GM08714 (cell line): ENCODE data around the gene WFIKKN1.

Experiments used
- H3K4me3 ChIP-seq: fragments of 200-500 bp; sonication (Bioruptor generic); 2 replicates; pipeline ENCODE4 v1.5.1; 2014; ENCODE audit warnings: mild to moderate bottlenecking, low read length, inconsistent platforms
- ZNF274 ChIP-seq: IDR thresholded peaks from 2 replicates; pipeline ENCODE4 v1.6.1; 2012; ENCODE audit warnings: mild to moderate bottlenecking, low read depth, low read length

The WFIKKN1 gene

DNA sequence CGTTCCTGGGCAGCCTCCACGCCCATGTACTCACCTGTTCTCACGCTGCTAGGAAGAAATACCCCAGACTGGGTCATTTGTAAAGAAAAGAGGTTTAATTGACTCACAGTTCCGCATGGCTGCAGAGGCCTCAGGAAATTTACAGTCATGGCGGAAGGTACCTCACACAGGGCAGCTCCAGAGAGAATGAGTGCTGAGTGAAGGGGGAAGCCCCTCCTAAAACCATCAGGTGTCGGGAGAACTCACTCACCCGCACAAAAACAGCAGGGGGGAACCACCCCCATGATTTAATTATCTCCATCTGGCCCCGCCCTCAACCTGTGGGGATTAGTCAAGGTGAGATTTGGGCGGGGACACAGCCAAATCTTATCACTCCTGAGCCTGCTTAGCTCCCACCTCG lies 22.8 kb upstream of the WFIKKN1 start:
- H3K4me3 ChIP-seq, result no peak overlapping the region
- no peak for TF ChIP-seq ZNF274

DNA sequence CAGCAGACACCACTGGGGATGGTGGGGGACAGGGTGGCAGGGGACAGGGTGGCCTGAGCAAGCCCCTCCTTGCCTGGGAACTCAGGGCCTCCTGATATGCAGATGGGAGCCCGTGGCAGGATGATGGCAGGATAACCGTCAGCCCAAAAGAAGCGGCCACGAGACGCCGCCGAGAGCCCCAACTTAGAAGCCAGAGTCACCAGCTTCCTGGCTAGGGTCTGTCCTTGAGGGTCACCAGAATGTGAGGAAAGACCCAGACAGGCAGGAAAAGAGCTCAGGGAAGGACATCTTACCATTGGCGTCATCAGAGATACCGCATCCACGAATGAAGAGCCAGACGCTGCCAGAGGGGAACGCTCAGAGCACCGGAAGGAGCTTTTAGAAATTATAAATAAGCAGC lies 21.5 kb upstream of the WFIKKN1 start:
- no peak for TF ChIP-seq ZNF274
- H3K4me3 ChIP-seq, result no peak overlapping the region

GRCh38 chr16:609984-610383 lies 20.8 kb upstream of the WFIKKN1 start:
- TF ChIP-seq ZNF274, result no peak

DNA sequence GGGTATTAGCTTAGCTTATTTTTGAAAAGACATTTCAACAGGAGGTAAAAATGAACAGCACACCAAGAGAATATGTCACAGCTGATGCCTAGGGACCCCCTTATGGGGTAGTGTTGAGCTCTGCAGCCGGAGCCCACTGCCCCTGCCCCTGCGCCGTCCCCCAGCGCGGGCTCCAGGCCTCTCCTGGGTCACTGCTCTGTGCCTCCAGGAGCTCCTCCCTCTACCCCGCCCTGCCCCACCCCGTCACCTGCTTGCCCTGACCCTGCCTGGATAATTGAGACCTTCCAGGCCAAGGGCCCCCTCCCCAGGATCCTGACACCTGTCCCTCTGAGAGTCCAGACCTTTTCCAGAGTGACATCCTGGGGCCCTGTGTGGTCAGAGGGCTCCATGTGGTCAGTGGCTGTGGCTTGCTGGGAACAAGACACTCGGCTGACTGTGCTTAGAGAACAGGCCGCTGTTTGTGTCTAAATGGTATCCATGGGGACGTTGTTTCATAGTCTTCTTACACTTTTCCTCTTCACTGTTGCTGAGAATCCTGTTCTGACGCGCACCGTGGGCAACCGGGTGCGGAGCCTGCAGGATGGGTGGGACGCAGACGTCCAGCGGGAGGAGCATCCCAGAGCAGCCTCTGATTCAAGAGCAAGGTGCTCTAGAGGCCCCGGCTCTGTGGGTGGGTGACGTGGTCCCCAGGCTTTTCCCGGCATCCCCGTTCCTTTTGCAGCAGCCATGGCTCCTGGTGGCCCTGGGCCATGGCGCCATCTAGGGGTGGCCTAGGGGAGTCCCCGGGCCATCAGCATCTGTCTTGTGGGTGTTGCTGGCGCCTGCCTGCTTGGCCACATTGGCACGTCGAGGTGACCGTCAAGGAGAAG lies 20.0 kb upstream of the WFIKKN1 start:
- H3K4me3 ChIP-seq, result no peak overlapping the region
- TF ChIP-seq ZNF274, result no peak

More at GRCh38 chr16:609984-610383, 20.8 kb upstream of the WFIKKN1 start:
- no peak overlapping the region for H3K4me3 ChIP-seq

DNA sequence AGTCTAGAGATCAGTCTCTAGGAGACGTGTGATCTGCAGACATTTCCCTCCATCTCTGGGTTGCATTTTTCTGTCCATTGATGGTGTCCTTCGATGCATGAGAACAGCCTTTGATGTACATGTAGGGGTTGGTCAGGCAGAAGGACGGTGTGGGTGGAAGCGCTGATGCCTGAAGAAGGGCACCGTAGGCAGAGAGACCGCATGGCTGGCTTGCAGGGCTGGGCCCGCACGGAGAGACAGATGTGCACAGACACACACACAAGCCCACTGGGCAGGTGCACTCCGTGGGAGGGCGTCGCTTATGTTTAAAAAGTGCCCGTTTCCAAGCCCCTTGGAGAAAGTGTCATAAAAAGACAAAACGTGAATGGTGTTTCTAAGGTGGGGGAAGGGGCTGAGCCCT lies 15.7 kb upstream of the WFIKKN1 start:
- no peak overlapping the region for H3K4me3 ChIP-seq
- no peak for TF ChIP-seq ZNF274

DNA sequence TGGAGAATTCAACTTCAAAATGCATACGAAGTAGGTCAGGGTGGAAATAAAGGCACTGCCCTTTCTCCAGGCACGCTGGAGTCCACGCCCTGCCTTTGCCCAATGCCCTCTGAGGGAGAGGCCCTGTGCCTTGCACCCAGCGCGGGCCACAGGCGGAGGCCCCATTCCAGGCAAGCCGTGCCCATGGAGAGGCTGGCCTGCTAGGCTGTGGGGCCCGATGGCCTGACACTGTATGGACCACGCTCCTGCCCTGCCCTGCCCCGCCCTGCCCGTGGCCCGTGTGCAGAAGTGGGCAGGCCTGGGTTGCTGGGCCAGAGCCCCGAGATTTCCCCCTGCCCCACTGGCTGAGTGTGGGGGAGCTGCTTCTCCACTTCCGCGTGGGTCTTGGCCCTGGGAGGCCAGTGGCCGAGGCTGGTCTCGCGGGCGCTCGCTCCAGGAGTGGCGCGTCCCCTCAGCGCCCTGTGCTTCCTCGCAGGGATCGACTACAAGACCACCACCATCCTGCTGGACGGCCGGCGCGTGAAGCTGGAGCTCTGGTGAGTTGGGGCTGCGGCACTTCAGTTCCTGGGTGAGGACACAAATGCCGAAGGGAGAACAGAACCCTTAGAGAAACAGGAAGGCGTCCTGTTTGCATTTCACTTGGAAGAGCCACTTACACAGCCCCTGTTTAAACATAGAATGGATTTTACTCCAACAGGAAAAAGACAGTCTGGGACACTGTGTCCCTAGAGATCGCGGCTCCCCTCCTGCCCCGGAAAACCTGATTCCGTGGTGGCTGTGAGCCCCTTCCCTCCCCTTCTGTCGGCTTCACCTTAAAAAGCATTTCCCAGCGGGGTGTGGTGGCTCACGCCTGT lies 13.8 kb upstream of the WFIKKN1 start:
- no peak overlapping the region for H3K4me3 ChIP-seq
- TF ChIP-seq ZNF274, result no peak

- no peak overlapping the region for H3K4me3 ChIP-seq
- no peak for TF ChIP-seq ZNF274
Observed at GRCh38 chr16:617855-618254, 12.9 kb upstream of the WFIKKN1 start.

- no peak for TF ChIP-seq ZNF274
- H3K4me3 ChIP-seq, result no peak overlapping the region
Observed at GRCh38 chr16:619476-620100, 11.2 kb upstream of the WFIKKN1 start.

DNA sequence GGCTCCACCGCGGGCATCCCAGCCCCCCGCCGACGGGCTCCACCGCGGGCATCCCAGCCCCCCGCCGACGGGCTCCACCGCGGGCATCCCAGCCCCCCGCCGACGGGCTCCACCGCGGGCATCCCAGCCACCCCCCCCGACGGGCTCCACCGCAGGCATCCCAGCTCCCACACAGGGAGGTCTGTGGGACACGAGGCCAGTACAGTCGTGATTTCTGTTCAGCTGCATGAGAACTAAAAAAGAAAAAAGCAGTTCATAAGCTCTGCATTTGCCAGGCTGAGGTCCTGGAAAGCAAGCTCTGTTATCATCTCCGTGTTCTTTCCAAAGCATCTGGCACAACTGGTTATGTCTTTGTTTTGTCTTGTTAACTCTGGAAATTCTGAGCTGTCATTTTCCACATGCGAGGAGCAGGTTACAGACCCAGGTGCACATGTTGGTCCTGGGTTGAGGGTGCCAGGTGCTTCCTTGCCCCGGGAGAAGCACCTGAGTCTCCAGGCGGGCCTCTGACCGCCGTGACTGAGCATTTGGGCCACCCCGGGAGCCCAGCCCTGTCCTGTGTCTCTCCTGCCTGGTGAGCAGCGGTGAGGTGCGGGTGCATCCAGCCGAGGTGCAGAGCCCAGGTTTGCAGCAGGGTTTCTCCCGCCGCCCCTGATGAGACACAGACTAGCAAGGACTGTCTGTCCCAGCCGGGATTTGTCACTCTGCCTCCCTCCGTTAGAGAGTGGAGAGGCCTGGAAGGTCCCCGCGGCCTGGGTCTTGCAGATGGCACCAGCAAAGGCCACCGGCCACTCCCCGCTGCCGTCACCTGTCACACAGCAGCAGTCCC lies 9.9 kb upstream of the WFIKKN1 start:
- no peak overlapping the region for H3K4me3 ChIP-seq
- TF ChIP-seq ZNF274, result no peak

GRCh38 chr16:621526-622105 lies 9.2 kb upstream of the WFIKKN1 start:
- H3K4me3 ChIP-seq, result no peak overlapping the region
- no peak for TF ChIP-seq ZNF274

DNA sequence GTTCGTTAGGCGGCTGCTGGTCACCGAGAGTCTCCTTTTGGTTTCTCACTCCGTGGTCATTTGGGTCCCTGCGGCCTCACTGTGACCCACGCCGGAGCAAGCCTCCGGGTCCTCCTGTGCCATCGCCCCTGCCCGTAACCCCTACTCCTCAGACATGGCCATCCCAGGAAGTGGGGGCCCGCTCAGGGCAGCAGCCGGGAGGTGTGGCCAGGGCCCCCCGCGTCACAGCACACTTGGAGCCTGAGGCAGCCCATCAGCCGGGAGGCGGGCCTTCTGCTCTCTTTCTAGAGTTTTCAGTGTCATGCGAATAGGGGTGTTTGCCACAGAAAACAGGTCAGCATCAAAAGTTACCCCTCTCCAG lies 7.9 kb upstream of the WFIKKN1 start:
- no peak for TF ChIP-seq ZNF274
- H3K4me3 ChIP-seq, result no peak overlapping the region

GRCh38 chr16:624526-625070 lies 6.2 kb upstream of the WFIKKN1 start:
- TF ChIP-seq ZNF274, result no peak
- H3K4me3 ChIP-seq, result no peak overlapping the region

- no peak overlapping the region for H3K4me3 ChIP-seq
- no peak for TF ChIP-seq ZNF274
Observed at GRCh38 chr16:625117-625976, 5.4 kb upstream of the WFIKKN1 start.
